Panc1 (cell line): ENCODE data around the gene CSNK1G1. TPM values are rescaled to one million over a fixed set of nuclear protein-coding genes. Genes with fewer than 3 reads are reported as not detected.

Source experiments
- ATAC-seq: fragments of 200-7000 bp; cut with Tn5 transposase; 2 replicates; pipeline ENCODE4 v1.9.1; 2020; ENCODE audit warnings: mild to moderate bottlenecking, moderate library complexity
- BruUV-seq: library from RNA; stranded (reverse); fragments of 400-500 nt; replicated peaks from 2 replicates; lab custom pipeline; 2021; lab: Mats Ljungman, UMichigan
- CTCF ChIA-PET: fragments of 300-600 bp; sonication (Branson Sonifier 250); formaldehyde crosslinking; loops from one replicate; lab custom pipeline; 2022; ENCODE audit warnings: antibody characterized with exemption; lab: Charles Lee
- POLR2A ChIA-PET: fragments of 300-600 bp; sonication (Branson Sonifier 250); formaldehyde crosslinking; loops from one replicate; lab custom pipeline; 2022; ENCODE audit warnings: antibody characterized with exemption; lab: Charles Lee
- DNase-seq: peaks from one replicate; pipeline ENCODE4 v3.0.0-alpha.2; 2010; ENCODE audit warnings: low read depth, low spot score
- H3K27ac ChIP-seq: 2 replicates; pipeline ENCODE4 v1.5.1; 2011; ENCODE audit warnings: mild to moderate bottlenecking, low read length, inconsistent platforms
- H3K27me3 ChIP-seq: fragments of 200-500 bp; sonication (Bioruptor generic); 2 replicates; pipeline ENCODE4 v1.6.0; 2014; ENCODE audit warnings: low read length, inconsistent platforms; ENCODE audit not compliant: control insufficient read depth, insufficient read depth
- H3K36me3 ChIP-seq: fragments of 200-500 bp; sonication (Bioruptor generic); 2 replicates; pipeline ENCODE4 v1.5.1; 2014; ENCODE audit warnings: inconsistent platforms, mild to moderate bottlenecking, low read length, moderate library complexity; ENCODE audit not compliant: control insufficient read depth, insufficient read depth
- H3K4me1 ChIP-seq: 2 replicates; pipeline ENCODE4 v1.5.1; 2011; ENCODE audit warnings: inconsistent platforms, mild to moderate bottlenecking, low read length, moderate library complexity; ENCODE audit not compliant: control insufficient read depth, insufficient read depth
- H3K4me3 ChIP-seq, 2 experiments: 2 replicates each; pipeline ENCODE4 v1.5.1; 2011 to 2012; ENCODE audit warnings: low read depth in 2 of 2, low read length in 2 of 2, mild to moderate bottlenecking in 2 of 2, inconsistent platforms in 1 of 2, moderate library complexity in 1 of 2
- H3K9me3 ChIP-seq: fragments of 200-500 bp; sonication (Bioruptor generic); 2 replicates; pipeline ENCODE4 v1.5.1; 2014; ENCODE audit warnings: low read depth, mild to moderate bottlenecking, inconsistent platforms, low read length, moderate library complexity; ENCODE audit not compliant: control insufficient read depth, insufficient read depth
- POLR2AphosphoS5 ChIP-seq: IDR thresholded peaks from 2 replicates; pipeline ENCODE4 v1.6.1; 2012; ENCODE audit warnings: mild to moderate bottlenecking, low read depth, low read length, moderate library complexity
- SIN3A ChIP-seq: IDR thresholded peaks from 2 replicates; pipeline ENCODE4 v1.6.1; 2012; ENCODE audit warnings: low read depth, mild to moderate bottlenecking, low read length, moderate library complexity, borderline replicate concordance; ENCODE audit not compliant: insufficient read depth
- TCF7L2 ChIP-seq: IDR thresholded peaks from 2 replicates; pipeline ENCODE4 v1.6.1; 2011; ENCODE audit warnings: mild to moderate bottlenecking, low read depth, low read length, inconsistent platforms
- in situ Hi-C: cut with HindIII; loops from 2 replicates; pipeline ENCODE4 v1.10.0; 2016; ENCODE audit warnings: low sequenced_read_pairs, low pct_unique_long_range_greater_than_20kb
- intact Hi-C: fragments of 100-400 bp; cut with micrococcal nuclease; formaldehyde crosslinking; loops from one replicate; pipeline ENCODE4 v1.10.0; 2022; ENCODE audit not compliant: unreplicated experiment
- total RNA-seq: library from RNA; stranded (reverse); gene quantifications from one replicate; pipeline ENCODE4 v1.2.1, GENCODE V29; 2021; ENCODE audit not compliant: unreplicated experiment
- TF ChIP-seq, protein P1 (sequence below), 2 experiments: IDR thresholded peaks; 2 replicates each; pipeline ENCODE4 v1.6.1; 2011 to 2012; ENCODE audit warnings: low read depth in 2 of 2, control low read depth in 1 of 2, low read length in 1 of 2, mild to moderate bottlenecking in 1 of 2, moderate library complexity in 1 of 2; ENCODE audit not compliant: insufficient read depth in 1 of 2
- TF ChIP-seq, protein P2 (sequence below): fragments of 450-650 bp; IDR thresholded peaks from 2 replicates; pipeline ENCODE4 v1.5.1; 2017; ENCODE audit warnings: mild to moderate bottlenecking

Gene CSNK1G1
- total RNA-seq, 1 experiment from 2014 or later = 22.8 TPM

DNA sequence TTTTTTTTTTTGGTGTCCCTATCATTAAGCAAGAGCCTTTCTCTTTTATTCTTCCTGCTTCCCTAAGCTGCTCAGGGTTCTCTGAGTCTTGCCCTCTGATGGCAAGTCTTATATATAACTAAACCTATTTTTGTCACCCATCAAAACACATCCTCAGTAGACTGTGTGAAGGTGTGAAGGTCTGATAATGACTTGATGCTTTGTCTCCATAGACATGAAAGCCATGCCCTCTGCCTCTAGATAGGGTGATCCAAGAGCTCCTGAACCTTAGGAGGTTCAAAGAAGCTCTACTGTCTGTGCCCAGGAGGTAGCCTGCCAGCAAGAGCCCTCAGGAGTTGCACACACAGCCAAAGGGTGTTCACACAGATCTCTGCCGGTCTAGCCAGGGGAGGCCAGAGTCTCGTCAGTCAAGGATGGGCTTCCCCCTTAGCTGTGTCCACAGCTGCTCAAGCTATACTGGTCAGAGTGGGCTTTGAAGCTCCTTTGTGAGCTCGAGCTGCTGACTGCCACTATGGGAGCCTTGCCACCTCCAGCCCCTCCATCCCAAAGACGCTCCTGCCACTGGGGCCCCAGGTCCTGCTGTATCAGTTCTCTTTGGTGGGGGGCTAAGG is 217.5 kb downstream of the CSNK1G1 start:
- no peak for ATAC-seq
- in situ Hi-C loops = no loop called here
- no peak for DNase-seq
- ChIA-PET POLR2A (no interaction called here), CTCF (no interaction called here)
- Histone ChIP-seq H3K4me3 (no peak overlapping the region), H3K27me3 (no peaks in the 10 kb centered on the region), H3K36me3 (peaks cover 16% of the 10 kb centered on the region), H3K9me3 (no peaks in the 10 kb centered on the region), H3K27ac (no peak overlapping the region), H3K4me1 (no peaks in the 10 kb centered on the region)
- TF ChIP-seq, protein P1, sequence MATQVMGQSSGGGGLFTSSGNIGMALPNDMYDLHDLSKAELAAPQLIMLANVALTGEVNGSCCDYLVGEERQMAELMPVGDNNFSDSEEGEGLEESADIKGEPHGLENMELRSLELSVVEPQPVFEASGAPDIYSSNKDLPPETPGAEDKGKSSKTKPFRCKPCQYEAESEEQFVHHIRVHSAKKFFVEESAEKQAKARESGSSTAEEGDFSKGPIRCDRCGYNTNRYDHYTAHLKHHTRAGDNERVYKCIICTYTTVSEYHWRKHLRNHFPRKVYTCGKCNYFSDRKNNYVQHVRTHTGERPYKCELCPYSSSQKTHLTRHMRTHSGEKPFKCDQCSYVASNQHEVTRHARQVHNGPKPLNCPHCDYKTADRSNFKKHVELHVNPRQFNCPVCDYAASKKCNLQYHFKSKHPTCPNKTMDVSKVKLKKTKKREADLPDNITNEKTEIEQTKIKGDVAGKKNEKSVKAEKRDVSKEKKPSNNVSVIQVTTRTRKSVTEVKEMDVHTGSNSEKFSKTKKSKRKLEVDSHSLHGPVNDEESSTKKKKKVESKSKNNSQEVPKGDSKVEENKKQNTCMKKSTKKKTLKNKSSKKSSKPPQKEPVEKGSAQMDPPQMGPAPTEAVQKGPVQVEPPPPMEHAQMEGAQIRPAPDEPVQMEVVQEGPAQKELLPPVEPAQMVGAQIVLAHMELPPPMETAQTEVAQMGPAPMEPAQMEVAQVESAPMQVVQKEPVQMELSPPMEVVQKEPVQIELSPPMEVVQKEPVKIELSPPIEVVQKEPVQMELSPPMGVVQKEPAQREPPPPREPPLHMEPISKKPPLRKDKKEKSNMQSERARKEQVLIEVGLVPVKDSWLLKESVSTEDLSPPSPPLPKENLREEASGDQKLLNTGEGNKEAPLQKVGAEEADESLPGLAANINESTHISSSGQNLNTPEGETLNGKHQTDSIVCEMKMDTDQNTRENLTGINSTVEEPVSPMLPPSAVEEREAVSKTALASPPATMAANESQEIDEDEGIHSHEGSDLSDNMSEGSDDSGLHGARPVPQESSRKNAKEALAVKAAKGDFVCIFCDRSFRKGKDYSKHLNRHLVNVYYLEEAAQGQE (IDR thresholded peaks at IDR 0.05; ENCODE audit: insufficient read depth in 1 of 2, low read depth in 2 of 2, low read length in 1 of 2) = no peak
- TF ChIP-seq TCF7L2 (no peak), POLR2AphosphoS5 (no peak), SIN3A (no peak)
- intact Hi-C loops = no loop called here
- BruUV-seq = no TSS peak

DNA sequence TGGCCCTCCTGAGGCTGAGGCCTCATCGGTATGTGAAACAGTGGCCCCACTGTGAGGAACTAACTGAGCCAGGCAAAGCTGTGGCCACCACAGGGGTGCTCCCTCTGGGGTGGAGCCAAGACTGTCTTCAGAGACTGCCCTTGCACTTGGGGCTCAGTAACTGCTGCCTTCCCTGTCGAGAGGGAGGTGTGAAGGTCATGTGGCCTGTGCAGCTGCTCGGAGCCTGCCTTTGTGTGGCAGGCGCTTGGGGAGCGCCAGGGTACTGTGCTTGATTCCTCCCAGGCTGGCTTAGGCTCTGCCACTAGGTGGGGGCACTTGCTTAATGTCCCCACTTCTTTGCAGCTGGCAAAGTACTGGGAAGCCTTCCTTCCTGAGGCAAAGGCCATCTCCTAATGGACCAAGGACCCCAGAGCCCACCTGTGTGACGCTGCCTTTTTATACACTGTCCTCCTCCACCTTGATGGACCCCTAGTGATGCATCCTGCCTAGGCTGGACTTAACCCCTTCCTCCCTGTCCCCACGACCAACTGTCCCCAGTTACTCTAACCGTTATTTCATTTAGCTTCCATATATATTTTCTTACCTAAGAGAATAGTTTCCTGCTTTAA is 218.6 kb downstream of the CSNK1G1 start:
- Histone ChIP-seq H3K4me3 (no peak overlapping the region), H3K27ac (no peak overlapping the region), H3K4me1 (no peaks in the 10 kb centered on the region), H3K27me3 (no peaks in the 10 kb centered on the region), H3K36me3 (peaks cover 19% of the 10 kb centered on the region), H3K9me3 (no peaks in the 10 kb centered on the region)
- in situ Hi-C loops (no loop called here), intact Hi-C loops (no loop called here)
- ATAC-seq (peak; percentile 64; the same call in 1 of the 2 replicates), DNase-seq (no peak)
- ChIA-PET CTCF (interaction anchor here (0.6 kb wide), 2 partner anchors 16 to 440 kb away, joined by 4 to 9 read pairs; no protein-coding TSS in a partner anchor), POLR2A (no interaction called here)
- TF ChIP-seq SIN3A (no peak), POLR2AphosphoS5 (no peak)
- BruUV-seq = no TSS peak

DNA sequence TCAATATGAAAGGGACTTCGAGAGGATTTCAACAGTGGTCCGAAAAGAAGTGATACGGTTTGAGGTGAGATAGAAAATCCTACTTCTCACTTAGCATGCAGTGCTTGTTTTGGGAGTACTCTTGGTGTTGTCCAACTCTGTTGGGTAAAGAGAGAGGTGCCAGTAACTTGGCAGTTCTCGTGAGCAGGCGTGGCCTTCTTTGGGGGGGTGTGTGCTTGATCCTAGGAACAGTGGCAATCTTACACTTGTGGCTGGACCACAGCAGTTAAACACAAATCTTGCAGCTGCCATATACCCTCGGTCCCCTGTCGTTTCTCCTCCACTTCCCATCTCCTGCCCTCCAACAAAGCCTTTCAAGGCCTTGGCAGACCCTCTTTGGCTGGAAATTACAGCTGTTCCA is 219.6 kb downstream of the CSNK1G1 start:
- no peak overlapping the region for H3K27ac ChIP-seq
- intact Hi-C loops = no loop called here
- POLR2A ChIA-PET = no interaction called here
- H3K4me3 ChIP-seq = no peak overlapping the region
- ATAC-seq (no peak), DNase-seq (no peak)
- H3K27me3 ChIP-seq = no peaks in the 10 kb centered on the region
- H3K36me3 ChIP-seq = peaks cover 24% of the 10 kb centered on the region
- H3K4me1 ChIP-seq = no peaks in the 10 kb centered on the region
- in situ Hi-C loops = no loop called here
- no peaks in the 10 kb centered on the region for H3K9me3 ChIP-seq
- BruUV-seq = no TSS peak
- CTCF ChIA-PET = interaction anchor here (0.6 kb wide), 2 partner anchors 17 to 439 kb away, joined by 4 to 9 read pairs; no protein-coding TSS in a partner anchor
- TF ChIP-seq, protein P1 (IDR thresholded peaks at IDR 0.05; ENCODE audit: insufficient read depth in 1 of 2, low read depth in 2 of 2, low read length in 1 of 2) = no peak
- TF ChIP-seq TCF7L2 = no peak
- TF ChIP-seq, protein P2, sequence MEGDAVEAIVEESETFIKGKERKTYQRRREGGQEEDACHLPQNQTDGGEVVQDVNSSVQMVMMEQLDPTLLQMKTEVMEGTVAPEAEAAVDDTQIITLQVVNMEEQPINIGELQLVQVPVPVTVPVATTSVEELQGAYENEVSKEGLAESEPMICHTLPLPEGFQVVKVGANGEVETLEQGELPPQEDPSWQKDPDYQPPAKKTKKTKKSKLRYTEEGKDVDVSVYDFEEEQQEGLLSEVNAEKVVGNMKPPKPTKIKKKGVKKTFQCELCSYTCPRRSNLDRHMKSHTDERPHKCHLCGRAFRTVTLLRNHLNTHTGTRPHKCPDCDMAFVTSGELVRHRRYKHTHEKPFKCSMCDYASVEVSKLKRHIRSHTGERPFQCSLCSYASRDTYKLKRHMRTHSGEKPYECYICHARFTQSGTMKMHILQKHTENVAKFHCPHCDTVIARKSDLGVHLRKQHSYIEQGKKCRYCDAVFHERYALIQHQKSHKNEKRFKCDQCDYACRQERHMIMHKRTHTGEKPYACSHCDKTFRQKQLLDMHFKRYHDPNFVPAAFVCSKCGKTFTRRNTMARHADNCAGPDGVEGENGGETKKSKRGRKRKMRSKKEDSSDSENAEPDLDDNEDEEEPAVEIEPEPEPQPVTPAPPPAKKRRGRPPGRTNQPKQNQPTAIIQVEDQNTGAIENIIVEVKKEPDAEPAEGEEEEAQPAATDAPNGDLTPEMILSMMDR = no peak
- TF ChIP-seq POLR2AphosphoS5 = no peak
- TF ChIP-seq SIN3A = no peak
